Chondrocyte (in vitro differentiated cells): ENCODE data around the gene CIAO3. TPM values are rescaled to one million over a fixed set of nuclear protein-coding genes. Genes with fewer than 3 reads are reported as not detected.
"Not testable (repeated sequence)": the region's sequence is repeated elsewhere in the genome, so short reads cannot be mapped to it uniquely, and the experiment has no call there.

Experiments
- DNase-seq: peaks from one replicate; pipeline ENCODE4 v3.0.0; 2021; ENCODE audit warnings: mixed read lengths, low spot score
- H3K27ac Mint-ChIP-seq: one replicate; pipeline ENCODE4 v1.8.0; 2021; ENCODE audit warnings: mild to moderate bottlenecking, moderate library complexity, mixed read lengths; ENCODE audit not compliant: unreplicated experiment
- H3K27me3 Mint-ChIP-seq: 2 replicates; pipeline ENCODE4 v1.8.0; 2021; ENCODE audit warnings: low read depth, mixed read lengths
- H3K36me3 Mint-ChIP-seq: 2 replicates; pipeline ENCODE4 v1.8.0; 2021; ENCODE audit warnings: low read depth, mixed read lengths
- H3K4me1 Mint-ChIP-seq: 2 replicates; pipeline ENCODE4 v1.8.0; 2021; ENCODE audit warnings: low read depth, mild to moderate bottlenecking, mixed read lengths
- H3K4me3 Mint-ChIP-seq: one replicate; pipeline ENCODE4 v1.8.0; 2021; ENCODE audit warnings: mild to moderate bottlenecking, moderate library complexity, mixed read lengths; ENCODE audit not compliant: unreplicated experiment
- H3K9me3 Mint-ChIP-seq: 2 replicates; pipeline ENCODE4 v1.8.0; 2021; ENCODE audit warnings: low read depth, mixed read lengths
- total RNA-seq: library from RNA; stranded (reverse); gene quantifications from 3 replicates; pipeline ENCODE4 v1.2.1, GENCODE V29; 2021
- TF ChIP-seq, protein P1 (sequence below): fragments of 200-600 bp; sonication (generic); IDR thresholded peaks from 2 replicates; pipeline ENCODE4 v1.5.0; 2021; ENCODE audit warnings: antibody characterized with exemption, mild to moderate bottlenecking, moderate library complexity

CIAO3 gene
- total RNA-seq, 1 donor from 2014 or later: 22.1 TPM

DNA sequence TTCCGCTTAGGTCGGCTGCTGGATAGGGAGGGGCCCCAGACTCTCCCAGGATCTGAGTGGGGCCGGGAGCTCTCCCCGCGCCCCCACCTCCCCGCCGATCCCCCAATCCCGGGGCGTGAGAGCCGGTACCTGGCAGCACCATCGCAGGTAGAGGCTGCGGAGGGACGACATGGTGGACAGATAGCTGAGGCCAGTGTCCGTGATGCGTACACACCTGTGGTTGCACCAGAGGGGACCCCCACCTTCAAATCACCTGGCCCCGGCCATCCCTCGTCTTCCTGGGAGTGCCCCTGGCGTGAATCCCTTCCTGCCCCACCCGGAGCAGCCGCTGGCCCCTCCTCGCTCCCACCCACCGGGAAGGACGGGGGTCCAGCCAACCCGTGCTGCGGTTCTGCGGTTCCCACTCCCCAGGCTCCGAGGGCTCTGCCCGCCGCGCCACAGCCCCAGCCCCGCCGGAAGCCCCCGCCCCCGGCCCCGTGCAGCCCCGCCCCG is 45.9 kb downstream of the CIAO3 start:
- peaks cover 5% of the 10 kb centered on the region for H3K4me1 Mint-ChIP-seq
- H3K4me3 Mint-ChIP-seq: no peak overlapping the region
- no peak for DNase-seq
- no peak overlapping the region for H3K27ac Mint-ChIP-seq
- TF ChIP-seq, protein P1, sequence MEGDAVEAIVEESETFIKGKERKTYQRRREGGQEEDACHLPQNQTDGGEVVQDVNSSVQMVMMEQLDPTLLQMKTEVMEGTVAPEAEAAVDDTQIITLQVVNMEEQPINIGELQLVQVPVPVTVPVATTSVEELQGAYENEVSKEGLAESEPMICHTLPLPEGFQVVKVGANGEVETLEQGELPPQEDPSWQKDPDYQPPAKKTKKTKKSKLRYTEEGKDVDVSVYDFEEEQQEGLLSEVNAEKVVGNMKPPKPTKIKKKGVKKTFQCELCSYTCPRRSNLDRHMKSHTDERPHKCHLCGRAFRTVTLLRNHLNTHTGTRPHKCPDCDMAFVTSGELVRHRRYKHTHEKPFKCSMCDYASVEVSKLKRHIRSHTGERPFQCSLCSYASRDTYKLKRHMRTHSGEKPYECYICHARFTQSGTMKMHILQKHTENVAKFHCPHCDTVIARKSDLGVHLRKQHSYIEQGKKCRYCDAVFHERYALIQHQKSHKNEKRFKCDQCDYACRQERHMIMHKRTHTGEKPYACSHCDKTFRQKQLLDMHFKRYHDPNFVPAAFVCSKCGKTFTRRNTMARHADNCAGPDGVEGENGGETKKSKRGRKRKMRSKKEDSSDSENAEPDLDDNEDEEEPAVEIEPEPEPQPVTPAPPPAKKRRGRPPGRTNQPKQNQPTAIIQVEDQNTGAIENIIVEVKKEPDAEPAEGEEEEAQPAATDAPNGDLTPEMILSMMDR: no peak
- peaks cover 23% of the 10 kb centered on the region for H3K27me3 Mint-ChIP-seq
- H3K9me3 Mint-ChIP-seq: no peaks in the 10 kb centered on the region
- H3K36me3 Mint-ChIP-seq: peaks cover 1% of the 10 kb centered on the region

DNA sequence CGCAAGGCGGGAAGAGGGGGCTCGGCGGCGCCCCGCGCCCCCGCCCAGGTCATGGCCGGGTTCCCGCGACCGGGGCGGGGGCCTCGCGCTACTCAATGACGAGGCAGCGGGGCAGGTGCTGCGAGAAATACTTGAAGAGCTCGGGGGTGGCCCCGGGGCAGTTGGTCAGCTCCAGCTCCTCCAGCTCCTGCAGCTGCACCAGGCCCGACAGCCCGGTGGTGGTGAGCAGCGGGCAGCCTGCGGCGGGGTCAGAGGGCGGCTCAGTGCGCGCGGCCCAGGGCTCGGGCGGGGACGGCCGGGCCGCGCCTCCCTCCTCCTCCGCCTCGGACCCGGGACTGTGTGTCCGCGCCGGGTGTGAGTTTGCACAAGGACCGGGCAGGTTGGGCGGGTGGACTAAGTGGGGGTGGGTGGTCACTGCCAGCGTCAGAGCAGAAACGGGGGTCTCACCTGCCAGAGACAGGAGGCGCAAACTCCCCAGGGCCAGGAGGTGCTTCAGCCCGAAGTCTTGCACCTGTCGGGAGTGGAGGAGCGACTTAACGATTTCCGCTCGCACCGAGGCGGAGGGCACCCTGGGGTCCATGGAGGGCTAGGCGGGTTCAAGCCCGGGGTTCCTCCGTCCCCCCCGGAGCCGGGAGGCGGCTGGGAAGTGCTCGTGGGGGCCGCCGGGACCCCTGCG is 46.5 kb downstream of the CIAO3 start:
- peaks cover 11% of the 10 kb centered on the region for H3K4me1 Mint-ChIP-seq
- H3K4me3 Mint-ChIP-seq: no peak overlapping the region
- DNase-seq: no peak
- H3K27me3 Mint-ChIP-seq: peaks cover 23% of the 10 kb centered on the region
- H3K36me3 Mint-ChIP-seq: peaks cover 1% of the 10 kb centered on the region
- H3K27ac Mint-ChIP-seq: no peak overlapping the region
- TF ChIP-seq, protein P1: no peak
- H3K9me3 Mint-ChIP-seq: no peaks in the 10 kb centered on the region

DNA sequence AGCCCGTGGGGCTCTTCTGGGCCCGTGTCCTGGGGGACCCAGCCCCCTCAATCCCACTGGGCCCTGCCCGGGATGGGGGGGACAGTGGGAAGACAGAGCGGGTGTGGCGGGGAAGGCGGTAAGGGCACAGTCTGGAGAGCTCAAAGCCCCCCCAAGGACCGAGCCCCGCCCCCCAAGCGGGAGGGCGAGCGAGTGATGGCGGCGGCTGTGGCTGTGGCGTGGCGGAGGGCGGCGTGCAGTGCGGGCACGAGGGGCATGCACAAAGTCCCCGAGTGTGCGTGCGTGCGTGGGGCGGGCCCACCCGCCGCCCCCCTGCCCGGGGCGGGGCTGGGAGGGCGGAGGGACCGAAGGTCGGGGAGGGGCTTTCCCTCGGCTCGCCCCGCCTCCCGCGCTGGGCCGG is 47.0 kb downstream of the CIAO3 start:
- no peak for DNase-seq
- Mint-ChIP-seq H3K4me3 (no peak overlapping the region), H3K27ac (no peak overlapping the region), H3K27me3 (peaks cover 23% of the 10 kb centered on the region), H3K9me3 (no peaks in the 10 kb centered on the region), H3K36me3 (peaks cover 1% of the 10 kb centered on the region), H3K4me1 (peaks cover 16% of the 10 kb centered on the region)
- TF ChIP-seq, protein P1: no peak

DNA sequence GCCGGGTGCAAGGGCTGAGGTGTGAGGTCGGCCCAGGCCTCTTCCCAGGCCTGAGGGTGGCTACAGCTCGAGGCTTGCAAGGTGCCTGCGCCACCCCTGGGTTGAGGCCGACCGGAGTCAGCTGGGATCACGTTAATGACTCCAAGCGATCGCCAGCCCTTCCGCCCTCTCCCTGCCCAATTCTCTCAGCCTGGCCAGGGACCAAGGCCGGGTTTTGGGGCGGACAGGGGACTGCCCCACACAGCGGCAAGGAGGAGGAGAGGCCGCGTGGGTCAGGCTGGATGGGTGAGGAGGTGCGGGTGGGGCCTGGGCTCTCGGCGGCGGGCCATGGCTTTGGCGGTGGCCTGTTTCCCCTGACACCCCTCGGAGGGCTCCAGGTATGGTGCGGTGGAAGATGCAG is 47.4 kb downstream of the CIAO3 start:
- H3K4me1 Mint-ChIP-seq: peaks cover 19% of the 10 kb centered on the region
- peaks cover 23% of the 10 kb centered on the region for H3K27me3 Mint-ChIP-seq

DNA sequence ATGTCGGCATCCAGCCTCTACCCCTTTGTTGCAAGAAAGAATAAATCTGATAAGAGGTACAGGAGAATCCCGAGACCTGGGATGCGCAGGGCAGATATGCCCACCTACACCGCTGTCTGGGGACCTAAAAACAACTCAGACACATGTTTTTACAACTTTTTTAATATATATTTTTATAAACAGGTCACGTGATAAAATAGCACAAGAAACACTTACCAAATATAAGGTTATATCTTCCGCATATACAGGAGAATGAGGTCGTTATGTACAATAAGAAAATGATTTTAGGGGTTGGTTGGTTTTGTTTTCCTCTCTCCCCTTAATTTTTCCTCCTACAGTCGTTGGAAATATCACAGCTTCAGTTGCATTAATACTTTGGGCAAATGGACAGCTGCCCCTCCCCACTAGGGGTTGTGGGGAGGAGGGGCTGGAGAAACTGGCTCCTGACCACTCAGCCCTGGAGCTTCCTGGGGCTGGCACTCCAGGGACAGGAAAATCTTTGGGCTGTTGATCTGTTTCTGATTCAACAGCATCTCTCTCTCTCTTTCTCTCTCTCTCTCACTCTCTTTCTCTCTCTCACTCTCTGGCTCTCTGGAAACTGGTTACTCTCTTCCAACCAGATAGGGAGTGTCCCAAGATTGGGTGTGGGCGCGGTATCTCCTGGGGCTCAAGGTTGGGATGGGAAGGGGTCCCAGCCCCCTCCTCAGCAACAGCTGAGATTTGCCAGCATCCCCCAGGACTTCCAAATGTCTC is 48.3 kb downstream of the CIAO3 start:
- peaks cover 1% of the 10 kb centered on the region for H3K36me3 Mint-ChIP-seq
- H3K9me3 Mint-ChIP-seq: no peaks in the 10 kb centered on the region
- H3K27me3 Mint-ChIP-seq: peaks cover 23% of the 10 kb centered on the region
- H3K27ac Mint-ChIP-seq: no peak overlapping the region
- peaks cover 19% of the 10 kb centered on the region for H3K4me1 Mint-ChIP-seq
- DNase-seq: no peak
- H3K4me3 Mint-ChIP-seq: no peak overlapping the region
- TF ChIP-seq, protein P1: no peak

More for the DNA sequence above, 47.4 kb downstream of the CIAO3 start:
- no peaks in the 10 kb centered on the region for H3K9me3 Mint-ChIP-seq
- H3K27ac Mint-ChIP-seq: no peak overlapping the region
- DNase-seq: no peak
- H3K4me3 Mint-ChIP-seq: no peak overlapping the region
- TF ChIP-seq, protein P1: no peak
- peaks cover 1% of the 10 kb centered on the region for H3K36me3 Mint-ChIP-seq

DNA sequence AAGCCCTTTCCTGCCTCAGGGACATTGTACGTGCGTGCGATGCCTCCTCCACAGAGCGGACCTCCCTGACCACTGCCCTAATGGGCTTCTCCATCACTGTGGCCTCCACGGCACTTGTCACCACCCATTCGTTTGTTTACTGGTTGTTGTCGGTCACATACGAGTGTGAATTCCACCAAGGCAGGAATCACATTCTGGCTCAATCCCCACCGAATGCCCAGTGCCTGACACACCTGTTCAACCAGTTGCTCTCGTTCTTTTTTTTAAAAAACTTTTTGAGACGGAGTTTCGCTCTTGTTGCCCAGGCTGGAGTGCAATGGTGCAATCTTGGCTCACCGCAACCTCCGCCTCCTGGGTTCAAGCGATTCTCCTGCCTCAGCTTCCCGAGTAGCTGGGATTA is 49.6 kb downstream of the CIAO3 start:
- H3K27ac Mint-ChIP-seq, DNase-seq, H3K9me3 Mint-ChIP-seq, H3K36me3 Mint-ChIP-seq: not testable (repeated sequence)
- Mint-ChIP-seq H3K27me3 (peaks cover 20% of the 10 kb centered on the region), H3K4me3 (peak overlapping the region; percentile 87), H3K4me1 (peaks cover 19% of the 10 kb centered on the region)
